DND-41 (cell line): ENCODE data around the gene BCL7B.

Source experiments
- ATAC-seq: fragments of 200-7000 bp; cut with Tn5 transposase; 3 replicates; pipeline ENCODE4 v1.9.1; 2021; ENCODE audit warnings: low read depth; ENCODE audit not compliant: insufficient read depth
- DNase-seq: peaks from one replicate; pipeline ENCODE4 v3.0.0-alpha.2; 2020
- H2AFZ ChIP-seq: 2 replicates; pipeline ENCODE4 v1.6.0; 2012; ENCODE audit warnings: low read depth, low read length
- H3K27ac ChIP-seq: 2 replicates; pipeline ENCODE4 v1.5.1; 2012; ENCODE audit warnings: low read length, inconsistent platforms
- H3K27me3 ChIP-seq: fragments of 200-600 bp; sonication (generic); 2 replicates; pipeline ENCODE4 v1.6.0; 2012; ENCODE audit warnings: low read length, mild to moderate bottlenecking, inconsistent platforms; ENCODE audit not compliant: insufficient read depth, poor library complexity
- H3K36me3 ChIP-seq: 2 replicates; pipeline ENCODE4 v1.5.1; 2012; ENCODE audit warnings: low read length, inconsistent platforms; ENCODE audit not compliant: insufficient read depth
- H3K4me1 ChIP-seq: 2 replicates; pipeline ENCODE4 v1.5.1; 2012; ENCODE audit warnings: mild to moderate bottlenecking, low read length; ENCODE audit not compliant: insufficient read depth
- H3K4me2 ChIP-seq: 2 replicates; pipeline ENCODE4 v1.6.0; 2012; ENCODE audit warnings: mild to moderate bottlenecking, moderate library complexity, low read length, inconsistent platforms; ENCODE audit not compliant: insufficient read depth
- H3K4me3 ChIP-seq, 2 experiments: fragments of 200-600 bp in 1 of 2; shearing (Covaris generic) in 1 of 2; 2 replicates each; pipeline ENCODE4 v1.5.1; 2012 to 2016; ENCODE audit warnings: inconsistent platforms in 2 of 2, low read length in 2 of 2, mild to moderate bottlenecking in 2 of 2, low read depth in 1 of 2, moderate library complexity in 1 of 2
- H3K79me2 ChIP-seq: 2 replicates; pipeline ENCODE4 v1.6.0; 2012; ENCODE audit warnings: low read length, inconsistent platforms; ENCODE audit not compliant: insufficient read depth
- H3K9ac ChIP-seq: 2 replicates; pipeline ENCODE4 v1.6.0; 2012; ENCODE audit warnings: low read depth, mild to moderate bottlenecking, inconsistent platforms, low read length, moderate library complexity
- H3K9me3 ChIP-seq: 2 replicates; pipeline ENCODE4 v1.5.1; 2012; ENCODE audit warnings: low read length, moderate library complexity, mild to moderate bottlenecking, inconsistent platforms; ENCODE audit not compliant: insufficient read depth, severe bottlenecking
- H4K20me1 ChIP-seq: 2 replicates; pipeline ENCODE4 v1.6.0; 2012; ENCODE audit warnings: low read length; ENCODE audit not compliant: insufficient read depth
- CTCF ChIP-seq: IDR thresholded peaks from 2 replicates; pipeline ENCODE4 v1.5.1; 2012; ENCODE audit warnings: borderline replicate concordance, low read length, moderate library complexity, mild to moderate bottlenecking; ENCODE audit not compliant: poor library complexity, severe bottlenecking; ENCODE audit errors: extremely low read depth
- EZH2 ChIP-seq: IDR thresholded peaks from 3 replicates; pipeline ENCODE4 v1.6.1; 2012; ENCODE audit warnings: borderline replicate concordance, low read depth, mild to moderate bottlenecking, moderate library complexity, low read length, inconsistent platforms; ENCODE audit not compliant: severe bottlenecking

The BCL7B gene

GRCh38 chr7:73522105-73522872 lies 35.2 kb downstream of the BCL7B start, which contains the start of gene BAZ1B:
BAZ1B (minus strand) TSS chr7:73522293; CDS start chr7:73521933, 360 bp downstream.
- H3K27me3 ChIP-seq = no peaks in the 10 kb centered on the region
- peak within 1 kb of the TSS; percentile 94 for H3K9ac ChIP-seq
- H3K9me3 ChIP-seq = no peaks in the 10 kb centered on the region
- peak within 1 kb of the TSS; percentile 96 for H3K27ac ChIP-seq
- TF ChIP-seq CTCF (no peak), EZH2 (no peak)
- peaks cover 79% of the 10 kb centered on the region for H3K4me1 ChIP-seq
- DNase-seq (peak; percentile 98), ATAC-seq (peak; percentile 86)
- H2AFZ ChIP-seq = peak within 1 kb of the TSS; percentile 85
- H3K79me2 ChIP-seq = peaks cover 66% of the 10 kb centered on the region
- peaks cover 32% of the 10 kb centered on the region for H3K36me3 ChIP-seq
- H4K20me1 ChIP-seq = peaks cover 37% of the 10 kb centered on the region
- peak within 1 kb of the TSS; percentile 93 for H3K4me2 ChIP-seq
- peak within 1 kb of the TSS; percentile 62 to 75 for H3K4me3 ChIP-seq

GRCh38 chr7:73521636-73522104 lies 35.8 kb downstream of the BCL7B start:
- H3K36me3 ChIP-seq = peaks cover 38% of the 10 kb centered on the region
- no peaks in the 10 kb centered on the region for H3K27me3 ChIP-seq
- peak overlapping the region; percentile 62 to 75 for H3K4me3 ChIP-seq
- peaks cover 43% of the 10 kb centered on the region for H4K20me1 ChIP-seq
- H3K9ac ChIP-seq = peak overlapping the region; percentile 94
- H2AFZ ChIP-seq = peak overlapping the region; percentile 37
- peak overlapping the region; percentile 96 for H3K27ac ChIP-seq
- DNase-seq = no peak
- ATAC-seq = peak; percentile 44
- H3K79me2 ChIP-seq = peaks cover 73% of the 10 kb centered on the region
- H3K9me3 ChIP-seq = no peaks in the 10 kb centered on the region
- H3K4me2 ChIP-seq = peak overlapping the region; percentile 93
- H3K4me1 ChIP-seq = peaks cover 76% of the 10 kb centered on the region
- TF ChIP-seq CTCF (no peak), EZH2 (no peak)

GRCh38 chr7:73520673-73521635 lies 36.5 kb downstream of the BCL7B start:
- Histone ChIP-seq H3K36me3 (peaks cover 46% of the 10 kb centered on the region), H3K4me3 (peak overlapping the region; percentile 62 to 75), H3K9ac (peak overlapping the region; percentile 94), H3K27ac (peak overlapping the region; percentile 96), H3K79me2 (peaks cover 77% of the 10 kb centered on the region), H3K9me3 (no peaks in the 10 kb centered on the region), H3K4me2 (peak overlapping the region; percentile 93), H3K27me3 (no peaks in the 10 kb centered on the region), H4K20me1 (peaks cover 50% of the 10 kb centered on the region), H3K4me1 (peaks cover 69% of the 10 kb centered on the region), H2AFZ (peak overlapping the region; percentile 37; the same call in 1 of the 2 replicates)
- TF ChIP-seq EZH2 (no peak), CTCF (no peak)
- DNase-seq (peak; percentile 26), ATAC-seq (no peak)
